HepG2 (cell line): ENCODE results near the gene STPG4. TPM values are rescaled to one million over a fixed set of nuclear protein-coding genes. Genes with fewer than 3 reads are reported as not detected.

Source experiments
- MEIS2 ChIP-seq: sonication (generic); formaldehyde crosslinking; IDR thresholded peaks from 2 replicates; pipeline ENCODE4 v1.9.0; 2021; ENCODE audit warnings: mild to moderate bottlenecking, missing genetic modification reagents
- MYNN ChIP-seq: sonication (generic); formaldehyde crosslinking; IDR thresholded peaks from 2 replicates; pipeline ENCODE4 v1.4.0; 2020; ENCODE audit warnings: mild to moderate bottlenecking, low read depth, missing genetic modification reagents
- NR2C2 ChIP-seq: sonication (generic); formaldehyde crosslinking; IDR thresholded peaks from 2 replicates; pipeline ENCODE4 v1.4.0; 2020; ENCODE audit warnings: missing genetic modification reagents, mild to moderate bottlenecking, moderate library complexity, borderline replicate concordance
- PAWR ChIP-seq: sonication (generic); formaldehyde crosslinking; IDR thresholded peaks from 2 replicates; pipeline ENCODE4 v1.4.0; 2020; ENCODE audit warnings: missing genetic modification reagents, mild to moderate bottlenecking, borderline replicate concordance
- POLR2G ChIP-seq: fragments of 200-400 bp; formaldehyde crosslinking; IDR thresholded peaks from 2 replicates; pipeline ENCODE4 v1.6.1; 2018; ENCODE audit warnings: mild to moderate bottlenecking, low read depth, low read length, moderate library complexity
- PTBP1 ChIP-seq: fragments of 200-400 bp; formaldehyde crosslinking; IDR thresholded peaks from 2 replicates; pipeline ENCODE4 v1.6.1; 2018; ENCODE audit warnings: low read length, low read depth; ENCODE audit not compliant: poor library complexity, severe bottlenecking
- RELA ChIP-seq: sonication (generic); formaldehyde crosslinking; IDR thresholded peaks from 2 replicates; pipeline ENCODE4 v1.4.0; 2020; ENCODE audit warnings: missing genetic modification reagents
- SAP130 ChIP-seq: IDR thresholded peaks from 2 replicates; pipeline ENCODE4 v1.6.1; 2016; ENCODE audit warnings: low read depth
- ZNF124 ChIP-seq: sonication (generic); formaldehyde crosslinking; IDR thresholded peaks from 2 replicates; pipeline ENCODE4 v1.4.0; 2020; ENCODE audit warnings: missing genetic modification reagents
- ZNF350 ChIP-seq: sonication (generic); formaldehyde crosslinking; IDR thresholded peaks from 2 replicates; pipeline ENCODE4 v1.4.0; 2020; ENCODE audit warnings: mild to moderate bottlenecking, low read depth, missing genetic modification reagents, borderline replicate concordance
- ZNF501 ChIP-seq: sonication (generic); formaldehyde crosslinking; IDR thresholded peaks from 2 replicates; pipeline ENCODE4 v1.5.1; 2020; ENCODE audit warnings: mild to moderate bottlenecking, moderate library complexity, missing genetic modification reagents
- polyA plus RNA-seq, 8 experiments: library from polyadenylated mRNA; depleted of rRNA in 3 of 8; stranded (reverse) in 7 of 8; unstranded in 1 of 8; fragments of >200 nt; fragmentation: Illumina TruSeq in 4 of 8; extraction: Trizol in 4 of 8; gene quantifications; 2 replicates each; pipeline versions ENCODE4 v1.2.1 to v1.2.3, GENCODE V29; 2011 to 2016; ENCODE audit warnings: low read depth in 4 of 8, missing spikeins in 1 of 8, mixed read lengths in 1 of 8; ENCODE audit not compliant: insufficient read depth in 1 of 8
- total RNA-seq, 5 experiments: library from RNA; depleted of rRNA; stranded (reverse); fragments of >200 nt; fragmentation: Illumina TruSeq; extraction: Trizol; gene quantifications; 2 replicates each; pipeline ENCODE4 v1.2.3, GENCODE V29; 2016; ENCODE audit warnings: low read depth in 1 of 5
- TF ChIP-seq, protein P1 (sequence below): sonication (generic); formaldehyde crosslinking; IDR thresholded peaks from 2 replicates; pipeline ENCODE4 v1.4.0; 2020; ENCODE audit warnings: missing genetic modification reagents
- TF ChIP-seq, protein P2 (sequence below), 2 experiments: sonication (generic) in 1 of 2; formaldehyde crosslinking in 1 of 2; IDR thresholded peaks; 2 replicates each; pipeline versions ENCODE4 v1.5.1 to v1.6.1; 2011 to 2020; ENCODE audit warnings: borderline replicate concordance in 1 of 2, low read depth in 1 of 2, low read length in 1 of 2, mild to moderate bottlenecking in 1 of 2, missing genetic modification reagents in 1 of 2, moderate library complexity in 1 of 2
- TF ChIP-seq, protein P3 (sequence below): sonication (generic); formaldehyde crosslinking; IDR thresholded peaks from 2 replicates; pipeline ENCODE4 v1.4.0; 2020; ENCODE audit warnings: missing genetic modification reagents
- TF ChIP-seq, protein P4 (sequence below): sonication (generic); formaldehyde crosslinking; IDR thresholded peaks from 2 replicates; pipeline ENCODE4 v1.4.0; 2020; ENCODE audit warnings: missing genetic modification reagents

Gene STPG4
- total and polyA plus RNA-seq, 2 of the 13 experiments (the other 11 are each of a cell fraction or from before 2014, with no cell fraction given), result 0.11 to 0.15 TPM

DNA sequence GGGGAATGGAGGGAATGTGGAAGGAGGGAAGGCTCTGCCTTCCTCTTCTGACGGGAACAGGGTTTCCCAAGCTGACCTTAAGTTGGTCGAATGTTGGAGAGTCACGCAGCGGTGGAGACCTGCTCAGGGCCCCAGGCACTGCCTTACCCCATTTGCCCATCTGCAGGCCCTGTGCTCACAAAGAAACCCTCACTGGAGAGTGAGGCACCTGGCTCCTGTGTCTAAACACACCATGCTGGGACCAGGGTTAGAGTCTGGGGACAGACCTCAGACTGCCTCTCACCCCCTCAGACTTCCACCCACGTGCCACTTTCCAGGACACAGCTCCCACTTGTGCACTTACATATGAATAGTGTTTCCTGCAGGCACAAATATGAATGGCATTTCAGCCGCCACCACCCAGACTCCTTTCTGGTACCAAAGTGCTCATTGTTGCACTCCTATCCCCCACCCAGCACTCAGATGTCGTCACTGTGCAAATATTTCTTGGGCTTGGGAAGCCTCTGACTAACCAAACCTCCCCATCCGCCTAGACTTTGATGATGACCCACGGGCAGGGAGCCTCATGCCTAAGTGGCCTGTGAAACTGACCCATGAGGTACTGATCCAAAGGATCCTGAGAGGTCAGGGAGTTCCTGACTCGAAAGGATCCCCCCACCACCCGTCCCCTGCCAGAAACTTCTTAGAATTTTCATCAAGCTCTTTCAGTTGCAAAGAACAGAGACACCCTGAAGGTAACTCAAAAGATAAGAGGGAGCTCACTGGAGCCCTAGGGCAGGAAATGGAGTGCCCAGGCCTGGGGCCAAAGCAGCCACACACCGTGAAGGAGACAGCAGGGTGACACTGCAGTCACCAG, 78.3 kb downstream of the STPG4 start (continued):
- TF ChIP-seq, protein P1, sequence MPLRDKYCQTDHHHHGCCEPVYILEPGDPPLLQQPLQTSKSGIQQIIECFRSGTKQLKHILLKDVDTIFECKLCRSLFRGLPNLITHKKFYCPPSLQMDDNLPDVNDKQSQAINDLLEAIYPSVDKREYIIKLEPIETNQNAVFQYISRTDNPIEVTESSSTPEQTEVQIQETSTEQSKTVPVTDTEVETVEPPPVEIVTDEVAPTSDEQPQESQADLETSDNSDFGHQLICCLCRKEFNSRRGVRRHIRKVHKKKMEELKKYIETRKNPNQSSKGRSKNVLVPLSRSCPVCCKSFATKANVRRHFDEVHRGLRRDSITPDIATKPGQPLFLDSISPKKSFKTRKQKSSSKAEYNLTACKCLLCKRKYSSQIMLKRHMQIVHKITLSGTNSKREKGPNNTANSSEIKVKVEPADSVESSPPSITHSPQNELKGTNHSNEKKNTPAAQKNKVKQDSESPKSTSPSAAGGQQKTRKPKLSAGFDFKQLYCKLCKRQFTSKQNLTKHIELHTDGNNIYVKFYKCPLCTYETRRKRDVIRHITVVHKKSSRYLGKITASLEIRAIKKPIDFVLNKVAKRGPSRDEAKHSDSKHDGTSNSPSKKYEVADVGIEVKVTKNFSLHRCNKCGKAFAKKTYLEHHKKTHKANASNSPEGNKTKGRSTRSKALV (CRISPR knock-in tag), result no peak
- no peak for TF ChIP-seq ZNF501
- TF ChIP-seq, protein P2, sequence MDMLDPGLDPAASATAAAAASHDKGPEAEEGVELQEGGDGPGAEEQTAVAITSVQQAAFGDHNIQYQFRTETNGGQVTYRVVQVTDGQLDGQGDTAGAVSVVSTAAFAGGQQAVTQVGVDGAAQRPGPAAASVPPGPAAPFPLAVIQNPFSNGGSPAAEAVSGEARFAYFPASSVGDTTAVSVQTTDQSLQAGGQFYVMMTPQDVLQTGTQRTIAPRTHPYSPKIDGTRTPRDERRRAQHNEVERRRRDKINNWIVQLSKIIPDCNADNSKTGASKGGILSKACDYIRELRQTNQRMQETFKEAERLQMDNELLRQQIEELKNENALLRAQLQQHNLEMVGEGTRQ (IDR thresholded peaks at IDR 0.05; ENCODE audit: low read depth, low read length), result peak; percentile 26; the same call in 1 of the 2 replicates
- TF ChIP-seq, protein P2 (CRISPR knock-in tag; IDR thresholded peaks at IDR 0.05; ENCODE audit: borderline replicate concordance), result no peak
- peak; percentile 49; the same call in 1 of the 2 replicates for TF ChIP-seq MYNN (CRISPR knock-in tag)
- peak; percentile 72 for TF ChIP-seq MEIS2 (CRISPR knock-in tag)
- peak; percentile 61 for TF ChIP-seq ZNF350
- 0 out of 2 replicates have a peak, but pooled peaks have one; percentile 77 for TF ChIP-seq PAWR (CRISPR knock-in tag)
- TF ChIP-seq RELA, result no peak
- TF ChIP-seq, protein P3, sequence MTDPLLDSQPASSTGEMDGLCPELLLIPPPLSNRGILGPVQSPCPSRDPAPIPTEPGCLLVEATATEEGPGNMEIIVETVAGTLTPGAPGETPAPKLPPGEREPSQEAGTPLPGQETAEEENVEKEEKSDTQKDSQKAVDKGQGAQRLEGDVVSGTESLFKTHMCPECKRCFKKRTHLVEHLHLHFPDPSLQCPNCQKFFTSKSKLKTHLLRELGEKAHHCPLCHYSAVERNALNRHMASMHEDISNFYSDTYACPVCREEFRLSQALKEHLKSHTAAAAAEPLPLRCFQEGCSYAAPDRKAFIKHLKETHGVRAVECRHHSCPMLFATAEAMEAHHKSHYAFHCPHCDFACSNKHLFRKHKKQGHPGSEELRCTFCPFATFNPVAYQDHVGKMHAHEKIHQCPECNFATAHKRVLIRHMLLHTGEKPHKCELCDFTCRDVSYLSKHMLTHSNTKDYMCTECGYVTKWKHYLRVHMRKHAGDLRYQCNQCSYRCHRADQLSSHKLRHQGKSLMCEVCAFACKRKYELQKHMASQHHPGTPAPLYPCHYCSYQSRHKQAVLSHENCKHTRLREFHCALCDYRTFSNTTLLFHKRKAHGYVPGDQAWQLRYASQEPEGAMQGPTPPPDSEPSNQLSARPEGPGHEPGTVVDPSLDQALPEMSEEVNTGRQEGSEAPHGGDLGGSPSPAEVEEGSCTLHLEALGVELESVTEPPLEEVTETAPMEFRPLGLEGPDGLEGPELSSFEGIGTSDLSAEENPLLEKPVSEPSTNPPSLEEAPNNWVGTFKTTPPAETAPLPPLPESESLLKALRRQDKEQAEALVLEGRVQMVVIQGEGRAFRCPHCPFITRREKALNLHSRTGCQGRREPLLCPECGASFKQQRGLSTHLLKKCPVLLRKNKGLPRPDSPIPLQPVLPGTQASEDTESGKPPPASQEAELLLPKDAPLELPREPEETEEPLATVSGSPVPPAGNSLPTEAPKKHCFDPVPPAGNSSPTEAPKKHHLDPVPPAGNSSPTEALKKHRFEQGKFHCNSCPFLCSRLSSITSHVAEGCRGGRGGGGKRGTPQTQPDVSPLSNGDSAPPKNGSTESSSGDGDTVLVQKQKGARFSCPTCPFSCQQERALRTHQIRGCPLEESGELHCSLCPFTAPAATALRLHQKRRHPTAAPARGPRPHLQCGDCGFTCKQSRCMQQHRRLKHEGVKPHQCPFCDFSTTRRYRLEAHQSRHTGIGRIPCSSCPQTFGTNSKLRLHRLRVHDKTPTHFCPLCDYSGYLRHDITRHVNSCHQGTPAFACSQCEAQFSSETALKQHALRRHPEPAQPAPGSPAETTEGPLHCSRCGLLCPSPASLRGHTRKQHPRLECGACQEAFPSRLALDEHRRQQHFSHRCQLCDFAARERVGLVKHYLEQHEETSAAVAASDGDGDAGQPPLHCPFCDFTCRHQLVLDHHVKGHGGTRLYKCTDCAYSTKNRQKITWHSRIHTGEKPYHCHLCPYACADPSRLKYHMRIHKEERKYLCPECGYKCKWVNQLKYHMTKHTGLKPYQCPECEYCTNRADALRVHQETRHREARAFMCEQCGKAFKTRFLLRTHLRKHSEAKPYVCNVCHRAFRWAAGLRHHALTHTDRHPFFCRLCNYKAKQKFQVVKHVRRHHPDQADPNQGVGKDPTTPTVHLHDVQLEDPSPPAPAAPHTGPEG, result no peak; the same call in 1 of the 2 replicates
- TF ChIP-seq SAP130 (CRISPR knock-in tag), result peak; percentile 89
- peak; percentile 74 for TF ChIP-seq POLR2G
- TF ChIP-seq, protein P4, sequence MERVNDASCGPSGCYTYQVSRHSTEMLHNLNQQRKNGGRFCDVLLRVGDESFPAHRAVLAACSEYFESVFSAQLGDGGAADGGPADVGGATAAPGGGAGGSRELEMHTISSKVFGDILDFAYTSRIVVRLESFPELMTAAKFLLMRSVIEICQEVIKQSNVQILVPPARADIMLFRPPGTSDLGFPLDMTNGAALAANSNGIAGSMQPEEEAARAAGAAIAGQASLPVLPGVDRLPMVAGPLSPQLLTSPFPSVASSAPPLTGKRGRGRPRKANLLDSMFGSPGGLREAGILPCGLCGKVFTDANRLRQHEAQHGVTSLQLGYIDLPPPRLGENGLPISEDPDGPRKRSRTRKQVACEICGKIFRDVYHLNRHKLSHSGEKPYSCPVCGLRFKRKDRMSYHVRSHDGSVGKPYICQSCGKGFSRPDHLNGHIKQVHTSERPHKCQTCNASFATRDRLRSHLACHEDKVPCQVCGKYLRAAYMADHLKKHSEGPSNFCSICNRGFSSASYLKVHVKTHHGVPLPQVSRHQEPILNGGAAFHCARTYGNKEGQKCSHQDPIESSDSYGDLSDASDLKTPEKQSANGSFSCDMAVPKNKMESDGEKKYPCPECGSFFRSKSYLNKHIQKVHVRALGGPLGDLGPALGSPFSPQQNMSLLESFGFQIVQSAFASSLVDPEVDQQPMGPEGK, result peak; percentile 95
- no peak for TF ChIP-seq PTBP1
- peak; percentile 72; the same call in 1 of the 2 replicates for TF ChIP-seq NR2C2 (CRISPR knock-in tag)
- TF ChIP-seq ZNF124 (CRISPR knock-in tag), result peak; percentile 83
